Common myeloid progenitor, CD34-positive (primary cell): ENCODE measurements around the gene TBC1D2B.

ENCODE experiments used
- CTCF ChIA-PET: fragments of 350-600 bp; sonication (Branson Sonifier 250); formaldehyde crosslinking; loops from one replicate; lab custom pipeline; 2021; ENCODE audit warnings: antibody characterized with exemption; lab: Charles Lee
- POLR2A ChIA-PET: fragments of 350-600 bp; sonication (Branson Sonifier 250); formaldehyde crosslinking; loops from one replicate; lab custom pipeline; 2021; ENCODE audit warnings: antibody characterized with exemption; lab: Charles Lee
- DNase-seq, 3 donors: peaks; one replicate each; pipeline versions ENCODE4 v3.0.0 to v3.0.0-alpha.2; 2013
- H3K27ac ChIP-seq, 2 experiments: 1 replicate in 1 of 2; 2 replicates in 1 of 2; pipeline ENCODE4 v1.7.0; 2013; ENCODE audit warnings: inconsistent platforms in 2 of 2, low read length in 2 of 2, mild to moderate bottlenecking in 2 of 2, low read depth in 1 of 2, moderate library complexity in 1 of 2; ENCODE audit not compliant: severe bottlenecking in 2 of 2, insufficient read depth in 1 of 2, poor library complexity in 1 of 2
- H3K27me3 ChIP-seq, 5 experiments: replicated peaks in 2 of 5; 1 replicate in 3 of 5; 2 replicates in 2 of 5; pipeline versions ENCODE4 v1.6.1 to v1.7.0; 2013; ENCODE audit warnings: low read length in 4 of 5, mild to moderate bottlenecking in 2 of 5, moderate library complexity in 2 of 5, inconsistent platforms in 1 of 5; ENCODE audit not compliant: insufficient read depth in 5 of 5, control insufficient read depth in 4 of 5
- H3K36me3 ChIP-seq, 4 experiments: 1 replicate in 2 of 4; 2 replicates in 2 of 4; pipeline versions ENCODE4 v1.6.1 to v1.7.0; 2013; ENCODE audit warnings: low read length in 3 of 4, control low read depth in 1 of 4, mild to moderate bottlenecking in 1 of 4; ENCODE audit not compliant: control insufficient read depth in 4 of 4, insufficient read depth in 4 of 4
- H3K4me1 ChIP-seq, 4 experiments: 1 replicate in 3 of 4; 2 replicates in 1 of 4; pipeline versions ENCODE4 v1.6.1 to v1.7.1; 2013; ENCODE audit warnings: low read length in 3 of 4, mild to moderate bottlenecking in 3 of 4, control low read depth in 1 of 4, inconsistent platforms in 1 of 4, moderate library complexity in 1 of 4; ENCODE audit not compliant: control insufficient read depth in 4 of 4, insufficient read depth in 4 of 4; ENCODE audit errors: control extremely low read depth in 1 of 4
- H3K4me3 ChIP-seq, 7 experiments: 1 replicate in 4 of 7; 2 replicates in 3 of 7; pipeline versions ENCODE4 v1.5.1 to v1.7.0; 2013; ENCODE audit warnings: mild to moderate bottlenecking in 7 of 7, low read length in 6 of 7, moderate library complexity in 6 of 7, inconsistent platforms in 2 of 7, low read depth in 2 of 7, control low read depth in 1 of 7; ENCODE audit not compliant: insufficient read depth in 4 of 7, control insufficient read depth in 1 of 7; ENCODE audit errors: extremely low read depth in 1 of 7
- H3K9me3 ChIP-seq, 5 experiments: 1 replicate in 4 of 5; 2 replicates in 1 of 5; pipeline versions ENCODE4 v1.6.1 to v1.7.1; 2013; ENCODE audit warnings: low read length in 4 of 5, mild to moderate bottlenecking in 2 of 5, inconsistent platforms in 1 of 5, low read depth in 1 of 5, moderate library complexity in 1 of 5; ENCODE audit not compliant: control insufficient read depth in 4 of 5, insufficient read depth in 2 of 5; ENCODE audit errors: control extremely low read depth in 1 of 5
- WGBS: methylation state at CpG from one replicate; pipeline ENCODE4 v1.1.5; 2013; ENCODE audit not compliant: insufficient coverage; 5-methylcytosine and 5-hydroxymethylcytosine counted together

Gene TBC1D2B

GRCh38 chr15:78067328-78068228 is 9.9 kb downstream of the TBC1D2B start:
- DNase-seq, result peak in 1 of 3 donors; percentile 45
- H3K27me3 ChIP-seq, result no peaks in the 10 kb centered on the region
- ChIA-PET POLR2A (interaction anchor here (1.5 kb wide), 1 partner anchor 31 kb away, joined by 4 read pairs; no protein-coding TSS in a partner anchor), CTCF (interaction anchor here (0.8 to 8.7 kb wide), 11 partner anchors 9 to 68 kb away, joined by 3 to 62 read pairs (median 4); partner anchors contain the start of gene TBC1D2B)
- no peak overlapping the region for H3K4me3 ChIP-seq
- peaks cover 18 to 98% (median 79%) of the 10 kb centered on the region in 4 experiments for H3K4me1 ChIP-seq
- WGBS, result 100% methylated on average over 1 of the region's 1 CpG
- peaks cover 0 to 23% (median 0%) of the 10 kb centered on the region in 4 experiments for H3K36me3 ChIP-seq
- no peaks in the 10 kb centered on the region for H3K9me3 ChIP-seq
- no peak overlapping the region for H3K27ac ChIP-seq

DNA sequence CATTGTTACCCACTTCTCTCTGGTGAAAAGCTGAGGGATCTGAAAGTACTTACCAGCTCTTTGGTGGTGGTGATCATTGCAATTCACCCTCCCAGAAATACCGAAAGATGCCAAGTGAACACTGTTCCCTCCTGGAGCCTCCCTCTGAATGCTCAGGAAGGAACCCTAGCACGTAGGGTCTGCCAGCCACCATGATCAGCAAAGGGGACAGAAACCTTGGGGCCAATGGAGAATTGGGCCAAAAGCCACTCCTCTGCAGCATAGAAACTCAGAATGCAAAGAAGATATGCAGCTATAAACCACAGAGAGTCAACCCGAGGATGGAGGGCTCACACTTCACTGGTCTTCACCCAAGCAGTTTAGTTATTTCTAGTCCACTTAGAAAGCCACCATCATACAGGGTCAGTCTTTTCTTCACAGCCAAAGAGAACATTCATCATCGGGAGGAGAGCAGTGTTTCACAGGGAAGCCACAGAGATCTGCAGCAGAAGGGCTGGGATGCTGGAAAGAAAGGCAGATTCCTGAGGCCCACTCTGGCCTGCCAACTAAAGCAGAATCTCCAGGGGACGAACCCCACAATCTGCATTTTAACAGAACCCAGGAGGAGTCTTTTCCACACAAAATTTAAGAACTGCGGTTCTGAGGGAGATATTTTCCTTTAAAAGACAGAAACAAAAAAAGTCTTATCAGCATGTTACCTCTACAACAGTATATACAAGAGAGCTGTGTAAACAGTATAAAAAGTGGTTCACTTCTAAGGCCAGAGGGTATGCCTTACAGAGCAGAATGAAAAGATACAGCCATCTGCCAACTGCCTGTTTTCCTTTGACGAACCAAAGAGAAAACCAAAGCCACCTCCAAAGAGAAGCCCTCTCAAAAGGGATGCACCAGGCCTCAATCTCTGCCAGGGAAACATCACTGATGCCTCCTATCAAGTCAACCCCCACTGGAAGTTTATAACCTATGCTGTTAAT is 11.3 kb downstream of the TBC1D2B start:
- Histone ChIP-seq H3K4me3 (no peak overlapping the region), H3K36me3 (peaks cover 0 to 15% (median 0%) of the 10 kb centered on the region in 4 experiments)
- CTCF ChIA-PET, result interaction anchor here (1.0 to 8.7 kb wide), 6 partner anchors 10 to 31 kb away, joined by 3 to 62 read pairs (median 4); no protein-coding TSS in a partner anchor

DNA sequence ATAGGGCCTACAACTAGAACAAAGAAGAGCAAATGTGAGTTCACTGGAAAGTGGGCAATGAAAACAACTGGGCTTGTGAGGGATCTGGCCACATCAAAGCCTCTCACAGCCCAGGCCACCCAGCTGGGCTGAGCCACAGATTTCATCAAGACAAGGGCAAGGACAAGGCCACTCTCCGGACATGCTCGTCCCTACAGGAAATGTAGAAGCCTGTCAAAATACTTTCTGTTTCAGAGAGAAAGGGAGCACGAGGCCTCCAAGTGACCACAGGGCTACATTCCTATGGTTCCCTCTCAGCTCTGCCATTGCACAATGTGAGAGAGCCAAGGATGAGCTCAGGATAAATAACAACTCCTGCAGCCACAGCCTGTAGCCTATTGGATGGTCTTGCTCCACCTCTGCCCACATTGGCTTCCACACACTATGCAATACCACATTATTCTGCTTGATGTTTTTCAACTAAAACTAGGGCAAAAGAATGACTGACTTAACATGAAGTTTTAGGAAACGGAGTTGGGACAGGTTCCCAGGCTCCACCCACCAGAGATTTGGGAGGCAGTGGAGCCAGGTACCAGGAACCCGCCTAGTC is 12.1 kb downstream of the TBC1D2B start:
- DNase-seq, result peak in 2 of 3 donors; percentile 51 to 57
- Histone ChIP-seq H3K4me1 (peaks cover 17 to 89% (median 67%) of the 10 kb centered on the region in 4 experiments), H3K36me3 (peaks cover 0 to 14% (median 0%) of the 10 kb centered on the region in 4 experiments), H3K27me3 (no peaks in the 10 kb centered on the region), H3K27ac (no peak overlapping the region), H3K9me3 (no peaks in the 10 kb centered on the region), H3K4me3 (peak overlapping the region in 4 of 7 experiments; percentile 6 to 29 (median 24))
- WGBS, result 47% methylated on average over 5 of the region's 5 CpGs
- CTCF ChIA-PET, result interaction anchor here (1.0 to 8.7 kb wide), 3 partner anchors 9 to 17 kb away, joined by 3 to 62 read pairs (median 4); no protein-coding TSS in a partner anchor
- POLR2A ChIA-PET, result no interaction called here

More for the DNA sequence above, 11.3 kb downstream of the TBC1D2B start:
- no peak for DNase-seq
- H3K9me3 ChIP-seq, result no peaks in the 10 kb centered on the region
- H3K27ac ChIP-seq, result no peak overlapping the region
- POLR2A ChIA-PET, result no interaction called here
- peaks cover 18 to 93% (median 72%) of the 10 kb centered on the region in 4 experiments for H3K4me1 ChIP-seq
- no peaks in the 10 kb centered on the region for H3K27me3 ChIP-seq
- 91% methylated on average over 6 of the region's 7 CpGs for WGBS

- 100% methylated on average over 1 of the region's 2 CpGs for WGBS
- CTCF ChIA-PET, result no interaction called here
- Histone ChIP-seq H3K9me3 (no peaks in the 10 kb centered on the region), H3K4me3 (no peak overlapping the region), H3K4me1 (peaks cover 15 to 89% (median 63%) of the 10 kb centered on the region in 4 experiments), H3K36me3 (peaks cover 0 to 14% (median 0%) of the 10 kb centered on the region in 4 experiments), H3K27ac (no peak overlapping the region), H3K27me3 (no peaks in the 10 kb centered on the region)
- POLR2A ChIA-PET, result no interaction called here
- DNase-seq, result no peak
Observed at GRCh38 chr15:78064544-78064943, 13.0 kb downstream of the TBC1D2B start.

GRCh38 chr15:78063970-78064385 is 13.5 kb downstream of the TBC1D2B start:
- Histone ChIP-seq H3K27ac (no peak overlapping the region), H3K4me1 (peaks cover 15 to 89% (median 63%) of the 10 kb centered on the region in 4 experiments), H3K9me3 (no peaks in the 10 kb centered on the region), H3K27me3 (no peaks in the 10 kb centered on the region), H3K4me3 (no peak overlapping the region), H3K36me3 (peaks cover 0 to 14% (median 0%) of the 10 kb centered on the region in 4 experiments)
- DNase-seq, result no peak
- POLR2A ChIA-PET, result no interaction called here
- WGBS, result 100% methylated on average over 3 of the region's 5 CpGs
- CTCF ChIA-PET, result no interaction called here

DNA sequence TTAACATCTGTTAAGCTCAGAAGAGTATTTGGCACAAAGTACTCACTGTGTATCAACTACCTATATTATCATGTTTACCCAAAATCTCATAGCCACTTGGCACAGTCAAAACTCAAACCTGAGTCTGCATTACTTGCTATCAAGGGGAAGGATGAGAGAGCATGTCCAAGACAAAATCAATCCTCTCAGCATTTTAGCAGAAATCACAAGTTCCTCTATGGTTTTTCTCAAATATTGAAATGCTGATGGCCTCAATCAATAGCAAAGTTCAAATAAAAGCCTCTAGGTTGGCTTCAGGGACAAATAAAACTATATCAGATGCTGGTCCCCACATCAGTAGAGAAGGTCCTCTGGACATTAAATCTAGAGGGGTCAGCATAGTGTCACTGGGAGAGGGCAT is 14.3 kb downstream of the TBC1D2B start:
- Histone ChIP-seq H3K9me3 (no peaks in the 10 kb centered on the region), H3K27me3 (no peaks in the 10 kb centered on the region), H3K4me3 (no peak overlapping the region), H3K36me3 (peaks cover 0 to 18% (median 0%) of the 10 kb centered on the region in 4 experiments), H3K4me1 (peaks cover 10 to 89% (median 61%) of the 10 kb centered on the region in 4 experiments), H3K27ac (peak overlapping the region in 1 of 2 experiments; percentile 4)
- POLR2A ChIA-PET, result no interaction called here
- DNase-seq, result no peak
- CTCF ChIA-PET, result interaction anchor here (0.8 to 1.3 kb wide), 4 partner anchors 15 to 65 kb away, joined by 3 to 5 read pairs (median 3); no protein-coding TSS in a partner anchor
